Prostate gland (tissue), 2 donors: Measurements from ENCODE around the gene ESCO1. TPM values are rescaled to one million over a fixed set of nuclear protein-coding genes. Genes with fewer than 3 reads are reported as not detected.

Source experiments
- DNase-seq: peaks from one replicate; pipeline ENCODE4 v3.0.0-alpha.2; 2019; ENCODE audit warnings: low spot score
- H3K27ac ChIP-seq, 2 donors: fragments of 200-600 bp; sonication (generic); 2 replicates each; pipeline ENCODE4 v1.5.1; 2017 to 2019
- H3K27me3 ChIP-seq: fragments of 200-600 bp; sonication (generic); replicated peaks from 2 replicates; pipeline ENCODE4 v1.5.1; 2019; ENCODE audit not compliant: insufficient read depth
- H3K36me3 ChIP-seq, 2 donors: fragments of 200-600 bp; sonication (generic); 1 replicate in 1 of 2; 2 replicates in 1 of 2; pipeline versions ENCODE4 v1.5.1 to v1.8.1; 2017 to 2019
- H3K4me1 ChIP-seq: fragments of 200-600 bp; sonication (generic); replicated peaks from 2 replicates; pipeline ENCODE4 v1.5.1; 2019
- H3K4me3 ChIP-seq, 2 donors: fragments of 200-600 bp; sonication (generic); 2 replicates each; pipeline ENCODE4 v1.5.1; 2017 to 2019
- H3K9me3 ChIP-seq: fragments of 200-600 bp; sonication (generic); 2 replicates; pipeline ENCODE4 v1.5.1; 2017
- CTCF ChIP-seq, 4 experiments: fragments of 200-600 bp in 2 of 4; fragments of 450-650 bp in 2 of 4; sonication (generic) in 2 of 4; IDR thresholded peaks; 1 replicate in 3 of 4; 2 replicates in 1 of 4; pipeline ENCODE4 v1.5.1; 2016 to 2019; ENCODE audit warnings: antibody characterized with exemption in 4 of 4, mild to moderate bottlenecking in 2 of 4, moderate library complexity in 2 of 4
- POLR2A ChIP-seq: fragments of 450-650 bp; IDR thresholded peaks from one replicate; pipeline ENCODE4 v1.6.1; 2016; ENCODE audit warnings: antibody characterized with exemption, mild to moderate bottlenecking
- POLR2AphosphoS5 ChIP-seq: sonication (generic); formaldehyde crosslinking; IDR thresholded peaks from one replicate; pipeline ENCODE4 v1.6.1; 2017; ENCODE audit warnings: antibody characterized with exemption
- WGBS: methylation state at CpG from one replicate; pipeline ENCODE4 v1.1.5; 2018; 5-methylcytosine and 5-hydroxymethylcytosine counted together
- intact Hi-C: fragments of 100-400 bp; cut with DNase I; formaldehyde crosslinking; loops from one replicate; pipeline ENCODE4 v1.14.2; 2022
- total RNA-seq, 2 donors: library from RNA; depleted of rRNA; stranded (reverse); fragments of >200 nt; gene quantifications; one replicate each; pipeline ENCODE4 v1.1.0, GENCODE V29; 2016

ESCO1 gene
- total RNA-seq, 2 donors from 2014 or later: 19.6 to 21.8 TPM

- Histone ChIP-seq H3K27ac (no peak overlapping the region), H3K4me1 (no peaks in the 10 kb centered on the region), H3K36me3 (no peaks in the 10 kb centered on the region), H3K27me3 (no peaks in the 10 kb centered on the region), H3K4me3 (no peak overlapping the region), H3K9me3 (no peaks in the 10 kb centered on the region)
- TF ChIP-seq CTCF (IDR thresholded peaks at IDR 0.05): no peak
- no peak for TF ChIP-seq POLR2A
- no peak for TF ChIP-seq POLR2AphosphoS5
- DNase-seq: no peak
- intact Hi-C loops: no loop called here
- WGBS: 100% methylated on average over 2 of the region's 2 CpGs
Measured at GRCh38 chr18:21548647-21549046, 51.9 kb downstream of the ESCO1 start.

DNA sequence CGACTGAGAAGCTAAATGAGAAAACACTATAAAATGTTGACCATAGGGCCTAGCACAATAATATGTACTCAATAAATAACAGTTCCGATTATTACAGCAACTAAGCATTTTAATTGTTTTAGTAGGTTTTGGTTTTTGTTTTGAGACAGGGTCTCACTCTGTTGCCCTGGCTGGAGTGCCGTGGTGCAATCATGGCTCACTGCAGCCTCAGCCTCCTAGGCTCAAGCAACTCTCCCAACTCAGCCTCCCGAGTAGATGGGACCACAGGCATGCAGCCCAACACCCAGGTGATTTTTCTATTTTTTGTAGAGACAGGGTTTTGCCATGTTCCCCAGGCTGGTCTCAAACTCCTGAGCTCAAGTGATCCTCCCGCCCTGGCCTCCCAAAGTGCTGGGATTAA is 54.1 kb downstream of the ESCO1 start:
- no peak overlapping the region for H3K4me3 ChIP-seq
- intact Hi-C loops: no loop called here
- H3K9me3 ChIP-seq: no peaks in the 10 kb centered on the region
- 87% methylated on average over 5 of the region's 5 CpGs for WGBS
- TF ChIP-seq CTCF (IDR thresholded peaks at IDR 0.05): no peak
- TF ChIP-seq POLR2AphosphoS5: no peak
- TF ChIP-seq POLR2A: no peak
- H3K27me3 ChIP-seq: no peaks in the 10 kb centered on the region
- H3K4me1 ChIP-seq: no peaks in the 10 kb centered on the region
- no peaks in the 10 kb centered on the region for H3K36me3 ChIP-seq
- no peak for DNase-seq
- no peak overlapping the region for H3K27ac ChIP-seq

DNA sequence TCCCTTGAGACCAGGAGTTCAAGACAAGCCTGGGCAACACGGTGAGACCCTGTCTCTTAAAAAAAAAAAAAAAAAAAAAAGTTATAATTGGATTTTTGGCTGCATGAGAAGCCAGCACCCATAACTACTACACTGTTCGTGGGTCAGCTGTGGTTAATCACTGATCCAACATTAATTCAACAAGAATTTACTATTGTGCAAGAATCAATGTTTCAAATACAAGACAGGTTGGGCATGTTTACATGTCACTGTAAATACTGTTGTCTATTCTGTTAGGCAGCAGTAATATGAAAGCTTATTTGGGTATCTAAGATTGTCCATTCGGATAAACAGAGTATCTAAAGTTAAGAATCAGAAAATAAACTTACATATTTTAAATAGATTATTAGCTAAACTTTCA is 62.3 kb downstream of the ESCO1 start:
- Histone ChIP-seq H3K36me3 (no peaks in the 10 kb centered on the region), H3K27ac (no peak overlapping the region), H3K4me1 (no peaks in the 10 kb centered on the region), H3K4me3 (no peak overlapping the region), H3K9me3 (no peaks in the 10 kb centered on the region), H3K27me3 (no peaks in the 10 kb centered on the region)
- WGBS: 88% methylated on average over 3 of the region's 3 CpGs
- intact Hi-C loops: no loop called here
- DNase-seq: no peak
- TF ChIP-seq POLR2AphosphoS5 (no peak), CTCF (IDR thresholded peaks at IDR 0.05) (no peak), POLR2A (no peak)

DNA sequence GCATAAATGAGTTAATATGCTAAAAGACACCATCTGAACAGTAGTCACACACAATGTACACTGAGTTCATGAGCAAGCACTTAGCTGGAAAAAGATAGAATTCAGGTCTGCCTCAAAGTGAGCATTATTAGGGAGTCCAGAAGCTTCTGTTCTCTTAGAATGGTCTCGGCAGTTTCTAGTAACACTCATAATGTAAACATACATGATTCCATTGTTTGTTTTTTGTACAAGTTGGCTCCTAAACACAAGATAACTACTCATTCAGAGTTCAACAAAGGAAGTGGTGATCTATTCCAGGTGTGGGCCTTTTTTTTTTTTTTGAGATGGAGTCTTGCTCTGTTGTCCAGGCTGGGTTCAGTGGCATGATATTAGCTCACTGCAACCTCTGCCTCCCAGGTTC is 66.2 kb downstream of the ESCO1 start:
- no peak for DNase-seq
- no peak overlapping the region for H3K4me3 ChIP-seq
- intact Hi-C loops: no loop called here
- no peaks in the 10 kb centered on the region for H3K36me3 ChIP-seq
- H3K9me3 ChIP-seq: no peaks in the 10 kb centered on the region
- 57% methylated on average over 1 of the region's 1 CpG for WGBS
- H3K4me1 ChIP-seq: no peaks in the 10 kb centered on the region
- no peaks in the 10 kb centered on the region for H3K27me3 ChIP-seq
- TF ChIP-seq POLR2AphosphoS5: no peak
- TF ChIP-seq CTCF (IDR thresholded peaks at IDR 0.05): no peak
- no peak for TF ChIP-seq POLR2A
- H3K27ac ChIP-seq: no peak overlapping the region

GRCh38 chr18:21526463-21526862 is 74.0 kb downstream of the ESCO1 start:
- Histone ChIP-seq H3K36me3 (no peaks in the 10 kb centered on the region), H3K27ac (no peak overlapping the region), H3K9me3 (no peaks in the 10 kb centered on the region), H3K4me1 (no peaks in the 10 kb centered on the region), H3K4me3 (no peak overlapping the region), H3K27me3 (no peaks in the 10 kb centered on the region)
- intact Hi-C loops: no loop called here
- DNase-seq: no peak
- WGBS: 44% methylated on average over 2 of the region's 2 CpGs
- TF ChIP-seq POLR2AphosphoS5: peak; percentile 13
- TF ChIP-seq CTCF (IDR thresholded peaks at IDR 0.05): no peak
